Adrenal gland (tissue), 5 donors: ENCODE results near the gene OLFM4.

Experiments
- POLR2A ChIP-seq, 2 donors: fragments of 450-650 bp; IDR thresholded peaks; one replicate each; pipeline ENCODE4 v1.6.1; 2017; ENCODE audit warnings: antibody characterized with exemption in 2 of 2, mild to moderate bottlenecking in 2 of 2, moderate library complexity in 1 of 2
- TF ChIP-seq, protein P1 (sequence below), 6 experiments: fragments of 450-650 bp in 4 of 6; fragments of 200-600 bp in 2 of 6; sonication (generic) in 1 of 6; IDR thresholded peaks; 1 replicate in 5 of 6; 2 replicates in 1 of 6; pipeline versions ENCODE4 v1.5.1 to v1.8.0; 2016 to 2021; ENCODE audit warnings: antibody characterized with exemption in 6 of 6, mild to moderate bottlenecking in 2 of 6, moderate library complexity in 1 of 6
- donor health status: DM: no; HTN: no; CAD: no.

DNA sequence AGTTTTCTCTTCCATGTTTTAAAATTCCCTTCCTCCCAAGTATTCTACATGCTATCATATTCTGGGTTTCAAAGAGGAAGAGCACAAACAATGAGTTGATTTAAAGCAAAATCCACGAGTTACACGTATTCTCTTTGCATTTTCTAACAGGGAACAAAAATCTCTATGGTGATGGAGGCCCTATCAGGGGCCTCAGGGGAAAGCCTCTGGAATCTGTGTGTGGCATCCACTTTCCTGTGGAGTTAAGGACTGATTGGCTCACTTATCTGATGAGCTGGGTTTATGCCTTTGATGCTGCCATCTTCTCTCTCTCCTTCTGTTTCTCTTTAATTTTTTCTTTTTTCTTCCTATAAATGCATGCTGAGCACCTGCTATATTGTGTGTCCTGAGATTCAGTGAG lies 14.8 kb downstream of the OLFM4 start:
- TF ChIP-seq, protein P1, sequence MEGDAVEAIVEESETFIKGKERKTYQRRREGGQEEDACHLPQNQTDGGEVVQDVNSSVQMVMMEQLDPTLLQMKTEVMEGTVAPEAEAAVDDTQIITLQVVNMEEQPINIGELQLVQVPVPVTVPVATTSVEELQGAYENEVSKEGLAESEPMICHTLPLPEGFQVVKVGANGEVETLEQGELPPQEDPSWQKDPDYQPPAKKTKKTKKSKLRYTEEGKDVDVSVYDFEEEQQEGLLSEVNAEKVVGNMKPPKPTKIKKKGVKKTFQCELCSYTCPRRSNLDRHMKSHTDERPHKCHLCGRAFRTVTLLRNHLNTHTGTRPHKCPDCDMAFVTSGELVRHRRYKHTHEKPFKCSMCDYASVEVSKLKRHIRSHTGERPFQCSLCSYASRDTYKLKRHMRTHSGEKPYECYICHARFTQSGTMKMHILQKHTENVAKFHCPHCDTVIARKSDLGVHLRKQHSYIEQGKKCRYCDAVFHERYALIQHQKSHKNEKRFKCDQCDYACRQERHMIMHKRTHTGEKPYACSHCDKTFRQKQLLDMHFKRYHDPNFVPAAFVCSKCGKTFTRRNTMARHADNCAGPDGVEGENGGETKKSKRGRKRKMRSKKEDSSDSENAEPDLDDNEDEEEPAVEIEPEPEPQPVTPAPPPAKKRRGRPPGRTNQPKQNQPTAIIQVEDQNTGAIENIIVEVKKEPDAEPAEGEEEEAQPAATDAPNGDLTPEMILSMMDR (IDR thresholded peaks at IDR 0.05), result no peak
- TF ChIP-seq POLR2A (IDR thresholded peaks at IDR 0.05), result no peak
